ENCODE measurements around the gene LEO1.
"Not testable (repeated sequence)": the region's sequence is repeated elsewhere in the genome, so short reads cannot be mapped to it uniquely, and the experiment has no call there.

LEO1 gene

DNA sequence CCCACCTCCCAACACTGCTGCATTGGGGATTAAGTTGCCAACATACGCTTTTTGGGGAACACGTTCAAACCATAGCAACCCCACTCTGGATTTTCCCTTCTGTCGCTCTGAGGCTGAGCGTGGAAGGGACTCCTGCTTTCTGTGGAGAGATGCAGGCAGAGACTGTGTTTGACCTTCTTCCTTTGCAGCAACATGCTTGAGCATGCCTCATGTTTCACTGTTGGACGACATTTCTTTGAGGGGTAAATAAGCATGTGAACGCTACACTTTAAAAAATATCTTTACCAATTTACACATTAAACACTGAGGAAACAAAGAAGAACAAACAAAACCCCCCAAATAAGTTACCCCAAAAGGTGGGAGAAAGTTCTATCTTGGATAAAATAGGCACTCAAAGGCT lies 33.2 kb upstream of the LEO1 start:
- Histone ChIP-seq H3K4me1 (ENCODE audit: control insufficient read depth, low read length) (peaks cover 44% of the 10 kb centered on the region), H3K27me3 (ENCODE audit: control insufficient read depth, low read length) (no peaks in the 10 kb centered on the region), H3K9me3 (ENCODE audit: control insufficient read depth, insufficient read depth, low read length) (peaks cover 7% of the 10 kb centered on the region; the same call in 1 of the 2 replicates), H3K27ac (ENCODE audit: low read depth, low read length) (no peak overlapping the region), H4K20me1 (ENCODE audit: control insufficient read depth, insufficient read depth, low read depth, low read length) (no peaks in the 10 kb centered on the region), H3F3A (ENCODE audit: control insufficient read depth, insufficient read depth) (peaks cover 4% of the 10 kb centered on the region; the same call in 1 of the 2 replicates), H3K79me2 (ENCODE audit: control insufficient read depth, low read length) (no peaks in the 10 kb centered on the region), H3K9me2 (replicated peaks; ENCODE audit: control insufficient read depth, low read length) (no peaks in the 10 kb centered on the region), H3K36me3 (ENCODE audit: control insufficient read depth, low read length) (no peaks in the 10 kb centered on the region), H3K4me2 (ENCODE audit: low read length) (no peak overlapping the region), H3K4me3 (ENCODE audit: low read length) (no peak overlapping the region)
- TF ChIP-seq, protein P1, sequence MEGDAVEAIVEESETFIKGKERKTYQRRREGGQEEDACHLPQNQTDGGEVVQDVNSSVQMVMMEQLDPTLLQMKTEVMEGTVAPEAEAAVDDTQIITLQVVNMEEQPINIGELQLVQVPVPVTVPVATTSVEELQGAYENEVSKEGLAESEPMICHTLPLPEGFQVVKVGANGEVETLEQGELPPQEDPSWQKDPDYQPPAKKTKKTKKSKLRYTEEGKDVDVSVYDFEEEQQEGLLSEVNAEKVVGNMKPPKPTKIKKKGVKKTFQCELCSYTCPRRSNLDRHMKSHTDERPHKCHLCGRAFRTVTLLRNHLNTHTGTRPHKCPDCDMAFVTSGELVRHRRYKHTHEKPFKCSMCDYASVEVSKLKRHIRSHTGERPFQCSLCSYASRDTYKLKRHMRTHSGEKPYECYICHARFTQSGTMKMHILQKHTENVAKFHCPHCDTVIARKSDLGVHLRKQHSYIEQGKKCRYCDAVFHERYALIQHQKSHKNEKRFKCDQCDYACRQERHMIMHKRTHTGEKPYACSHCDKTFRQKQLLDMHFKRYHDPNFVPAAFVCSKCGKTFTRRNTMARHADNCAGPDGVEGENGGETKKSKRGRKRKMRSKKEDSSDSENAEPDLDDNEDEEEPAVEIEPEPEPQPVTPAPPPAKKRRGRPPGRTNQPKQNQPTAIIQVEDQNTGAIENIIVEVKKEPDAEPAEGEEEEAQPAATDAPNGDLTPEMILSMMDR (IDR thresholded peaks at IDR 0.05; ENCODE audit: low read depth, low read length, poor library complexity, severe bottlenecking), result no peak
- no peak for TF ChIP-seq EZH2phosphoT487 (IDR thresholded peaks at IDR 0.05; ENCODE audit: borderline replicate concordance, low read length)

DNA sequence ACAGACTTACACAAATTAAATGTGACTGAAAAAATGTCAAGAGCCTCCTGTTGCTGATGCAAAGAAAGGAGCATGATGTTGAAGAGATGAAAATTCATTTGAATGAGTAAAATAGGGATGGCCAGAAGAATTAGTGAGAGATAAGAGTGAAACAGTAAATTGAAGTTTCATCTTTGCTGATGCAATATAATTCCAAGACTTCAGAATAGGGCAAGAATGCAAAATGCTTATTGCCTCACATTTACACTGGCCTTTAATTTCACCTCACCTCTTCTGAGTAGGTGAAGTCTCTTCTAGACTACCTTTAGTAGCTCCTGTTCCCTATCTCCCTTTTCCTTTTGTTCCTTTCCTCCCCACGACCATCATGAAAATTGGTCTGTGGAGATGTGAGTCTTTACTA lies 32.1 kb upstream of the LEO1 start:
- no peak overlapping the region for H3K4me2 ChIP-seq (ENCODE audit: low read length)
- H3K9me3 ChIP-seq (ENCODE audit: control insufficient read depth, insufficient read depth, low read length), result peaks cover 7% of the 10 kb centered on the region; the same call in 1 of the 2 replicates
- H3K4me3 ChIP-seq (ENCODE audit: low read length), result no peak overlapping the region
- H3K36me3 ChIP-seq (ENCODE audit: control insufficient read depth, low read length), result no peaks in the 10 kb centered on the region
- no peaks in the 10 kb centered on the region for H4K20me1 ChIP-seq (ENCODE audit: control insufficient read depth, insufficient read depth, low read depth, low read length)
- H3F3A ChIP-seq (ENCODE audit: control insufficient read depth, insufficient read depth), result peaks cover 4% of the 10 kb centered on the region; the same call in 1 of the 2 replicates
- no peaks in the 10 kb centered on the region for H3K27me3 ChIP-seq (ENCODE audit: control insufficient read depth, low read length)
- H3K4me1 ChIP-seq (ENCODE audit: control insufficient read depth, low read length), result peaks cover 33% of the 10 kb centered on the region
- H3K27ac ChIP-seq (ENCODE audit: low read depth, low read length), result no peak overlapping the region
- no peaks in the 10 kb centered on the region for H3K79me2 ChIP-seq (ENCODE audit: control insufficient read depth, low read length)
- TF ChIP-seq EZH2phosphoT487 (IDR thresholded peaks at IDR 0.05; ENCODE audit: borderline replicate concordance, low read length), result no peak
- TF ChIP-seq, protein P1 (IDR thresholded peaks at IDR 0.05; ENCODE audit: low read depth, low read length, poor library complexity, severe bottlenecking), result no peak
- no peaks in the 10 kb centered on the region for H3K9me2 ChIP-seq (replicated peaks; ENCODE audit: control insufficient read depth, low read length)

DNA sequence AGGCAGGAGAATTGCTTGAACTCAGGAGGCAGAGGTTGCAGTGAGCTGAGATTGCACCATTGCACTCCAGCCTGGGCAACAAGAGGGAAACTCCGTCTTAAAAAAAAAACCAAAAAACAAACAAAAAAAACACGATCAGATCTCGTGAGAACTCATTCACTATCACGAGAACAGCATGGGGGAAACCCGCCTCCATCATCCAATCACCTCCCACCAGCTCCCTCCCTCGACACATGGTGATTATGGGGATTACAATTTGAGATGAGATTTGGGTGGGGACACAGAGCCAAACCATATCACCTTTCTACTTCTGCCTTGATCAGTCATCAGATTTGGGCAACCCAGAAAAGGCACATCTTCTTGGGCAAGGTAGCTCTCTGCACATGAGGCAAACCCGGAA lies 31.5 kb upstream of the LEO1 start:
- H3F3A ChIP-seq (ENCODE audit: control insufficient read depth, insufficient read depth); H3K27me3 ChIP-seq (ENCODE audit: control insufficient read depth, low read length); H3K79me2 ChIP-seq (ENCODE audit: control insufficient read depth, low read length); H4K20me1 ChIP-seq (ENCODE audit: control insufficient read depth, insufficient read depth, low read depth, low read length); H3K9me2 ChIP-seq (replicated peaks; ENCODE audit: control insufficient read depth, low read length); H3K4me3 ChIP-seq (ENCODE audit: low read length); H3K4me2 ChIP-seq (ENCODE audit: low read length); H3K36me3 ChIP-seq (ENCODE audit: control insufficient read depth, low read length); H3K9me3 ChIP-seq (ENCODE audit: control insufficient read depth, insufficient read depth, low read length); H3K27ac ChIP-seq (ENCODE audit: low read depth, low read length): not testable (repeated sequence)
- peaks cover 27% of the 10 kb centered on the region for H3K4me1 ChIP-seq (ENCODE audit: control insufficient read depth, low read length)

DNA sequence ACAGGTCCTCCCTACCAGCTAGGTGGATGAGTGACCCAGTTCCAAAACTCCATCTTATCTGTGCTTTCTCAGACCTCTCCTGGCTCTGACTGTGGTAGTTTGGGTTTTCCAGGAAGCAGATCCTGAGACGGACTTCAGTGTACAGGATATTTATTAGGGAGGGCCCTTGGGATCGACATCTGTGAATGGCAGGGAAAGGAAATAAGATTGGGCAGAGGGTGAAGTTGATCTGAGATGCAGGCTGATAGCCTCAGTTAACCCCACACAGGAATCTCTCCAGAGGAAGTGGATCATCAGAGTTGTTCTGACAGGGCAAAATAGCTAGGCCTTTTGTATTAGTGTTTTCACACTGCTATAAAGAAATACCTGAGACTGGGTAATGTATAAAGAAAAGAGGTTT lies 30.8 kb upstream of the LEO1 start:
- no peak overlapping the region for H3K27ac ChIP-seq (ENCODE audit: low read depth, low read length)
- H3F3A ChIP-seq (ENCODE audit: control insufficient read depth, insufficient read depth), result no peaks in the 10 kb centered on the region
- H3K9me2 ChIP-seq (replicated peaks; ENCODE audit: control insufficient read depth, low read length), result no peaks in the 10 kb centered on the region
- H3K79me2 ChIP-seq (ENCODE audit: control insufficient read depth, low read length), result no peaks in the 10 kb centered on the region
- TF ChIP-seq, protein P1 (IDR thresholded peaks at IDR 0.05; ENCODE audit: low read depth, low read length, poor library complexity, severe bottlenecking), result no peak
- no peak for TF ChIP-seq EZH2phosphoT487 (IDR thresholded peaks at IDR 0.05; ENCODE audit: borderline replicate concordance, low read length)
- H3K4me3 ChIP-seq (ENCODE audit: low read length), result no peak overlapping the region
- no peak overlapping the region for H3K4me2 ChIP-seq (ENCODE audit: low read length)
- H3K4me1 ChIP-seq (ENCODE audit: control insufficient read depth, low read length), result peaks cover 21% of the 10 kb centered on the region
- H3K9me3 ChIP-seq (ENCODE audit: control insufficient read depth, insufficient read depth, low read length), result peaks cover 7% of the 10 kb centered on the region; the same call in 1 of the 2 replicates
- H3K36me3 ChIP-seq (ENCODE audit: control insufficient read depth, low read length), result no peaks in the 10 kb centered on the region
- H4K20me1 ChIP-seq (ENCODE audit: control insufficient read depth, insufficient read depth, low read depth, low read length), result no peaks in the 10 kb centered on the region
- H3K27me3 ChIP-seq (ENCODE audit: control insufficient read depth, low read length), result no peaks in the 10 kb centered on the region

Measured in DOHH2 (cell line).